Mesodermal cell (in vitro differentiated cells): ENCODE results near the gene IFT27.

Source experiments
- H3K27ac ChIP-seq: 2 replicates; pipeline ENCODE4 v1.7.0; 2013; ENCODE audit warnings: mild to moderate bottlenecking, low read depth, low read length, moderate library complexity; ENCODE audit not compliant: severe bottlenecking
- H3K36me3 ChIP-seq: 2 replicates; pipeline ENCODE4 v1.7.1; 2013; ENCODE audit warnings: mild to moderate bottlenecking, low read length, moderate library complexity; ENCODE audit not compliant: control insufficient read depth, insufficient read depth
- H3K4me1 ChIP-seq: one replicate; pipeline ENCODE4 v1.7.1; 2013; ENCODE audit warnings: mild to moderate bottlenecking, low read length; ENCODE audit not compliant: insufficient read depth, control insufficient read depth, poor library complexity, severe bottlenecking
- H3K4me3 ChIP-seq: 2 replicates; pipeline ENCODE4 v1.7.0; 2013; ENCODE audit warnings: low read length, control low read depth, mild to moderate bottlenecking; ENCODE audit not compliant: insufficient read depth, poor library complexity, severe bottlenecking; ENCODE audit errors: extremely low read depth
- H3K9me3 ChIP-seq: 2 replicates; pipeline ENCODE4 v1.7.1; 2013; ENCODE audit warnings: mild to moderate bottlenecking, low read length, moderate library complexity; ENCODE audit not compliant: control insufficient read depth
- WGBS, 2 experiments: methylation state at CpG; one replicate each; pipeline ENCODE4 v1.1.5; 2013; ENCODE audit warnings: missing lambda C conversion rate in 2 of 2; ENCODE audit not compliant: insufficient coverage in 2 of 2; 5-methylcytosine and 5-hydroxymethylcytosine counted together

Gene IFT27

DNA sequence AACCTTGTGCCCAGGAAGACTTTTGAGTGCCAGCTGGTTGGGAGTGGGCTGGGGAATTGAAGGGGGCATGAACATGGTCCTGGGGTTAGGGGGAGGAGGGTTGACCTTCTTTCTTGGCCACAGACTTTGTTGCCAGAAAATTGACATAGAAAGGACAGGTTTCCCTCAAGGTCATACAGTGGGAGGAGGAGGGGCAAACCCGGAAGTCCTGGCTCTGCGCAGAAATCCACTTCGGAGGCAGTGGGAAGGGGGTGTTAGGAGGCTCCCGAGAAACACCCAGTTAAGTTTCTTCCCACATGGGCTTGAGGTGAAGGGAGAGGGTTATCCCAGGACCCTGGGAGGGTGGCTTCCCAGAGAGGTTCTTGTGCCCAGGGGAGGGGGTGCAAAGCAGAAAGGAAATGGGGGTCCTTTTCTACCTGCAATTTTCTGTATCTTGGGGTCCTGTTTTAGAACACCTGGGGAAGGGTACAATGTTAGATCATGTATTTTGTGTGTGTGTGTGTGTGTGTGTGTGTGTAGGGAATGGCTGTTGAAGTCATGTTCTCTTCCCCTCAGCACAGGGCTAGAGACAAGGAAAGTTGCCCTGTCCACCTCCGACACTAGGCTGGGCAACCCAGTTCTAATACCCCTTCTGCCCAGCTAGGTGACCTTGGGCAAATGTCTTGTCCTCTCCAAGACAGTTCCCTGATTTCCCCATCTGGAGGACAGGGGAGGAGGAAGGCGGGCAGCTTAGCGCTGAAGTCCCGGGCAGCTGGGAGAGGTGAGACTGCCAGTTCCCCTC is 39.8 kb upstream of the IFT27 start:
- H3K4me1 ChIP-seq, result peaks cover 17% of the 10 kb centered on the region
- H3K36me3 ChIP-seq, result no peaks in the 10 kb centered on the region
- no peak overlapping the region for H3K4me3 ChIP-seq
- 45 to 67% methylated on average over 5 to 8 of the region's 8 CpGs for WGBS, 2 experiments
- H3K9me3 ChIP-seq, result no peaks in the 10 kb centered on the region
- no peak overlapping the region for H3K27ac ChIP-seq

DNA sequence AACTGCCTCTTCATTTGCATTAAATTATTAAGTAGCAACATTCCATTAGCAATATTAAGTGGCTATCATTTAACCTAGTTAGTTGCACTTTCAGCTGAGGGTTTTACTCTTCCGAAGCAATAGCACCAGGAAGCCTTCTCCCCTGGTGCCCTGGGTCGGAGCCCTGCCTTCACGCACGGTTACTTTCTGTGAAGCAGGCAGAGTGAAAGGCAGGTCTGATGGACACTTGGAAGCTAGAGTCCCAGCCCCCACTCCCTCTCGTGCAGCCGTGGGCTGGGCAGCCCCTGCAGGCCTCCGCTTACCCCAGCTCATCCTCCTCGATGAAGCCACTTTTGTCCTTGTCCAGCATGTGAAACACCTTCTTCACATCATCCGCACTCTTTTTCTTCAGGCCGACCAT is 38.9 kb upstream of the IFT27 start:
- Histone ChIP-seq H3K36me3 (no peaks in the 10 kb centered on the region), H3K27ac (no peak overlapping the region)
- 62 to 83% methylated on average over 7 of the region's 10 CpGs for WGBS, 2 experiments

DNA sequence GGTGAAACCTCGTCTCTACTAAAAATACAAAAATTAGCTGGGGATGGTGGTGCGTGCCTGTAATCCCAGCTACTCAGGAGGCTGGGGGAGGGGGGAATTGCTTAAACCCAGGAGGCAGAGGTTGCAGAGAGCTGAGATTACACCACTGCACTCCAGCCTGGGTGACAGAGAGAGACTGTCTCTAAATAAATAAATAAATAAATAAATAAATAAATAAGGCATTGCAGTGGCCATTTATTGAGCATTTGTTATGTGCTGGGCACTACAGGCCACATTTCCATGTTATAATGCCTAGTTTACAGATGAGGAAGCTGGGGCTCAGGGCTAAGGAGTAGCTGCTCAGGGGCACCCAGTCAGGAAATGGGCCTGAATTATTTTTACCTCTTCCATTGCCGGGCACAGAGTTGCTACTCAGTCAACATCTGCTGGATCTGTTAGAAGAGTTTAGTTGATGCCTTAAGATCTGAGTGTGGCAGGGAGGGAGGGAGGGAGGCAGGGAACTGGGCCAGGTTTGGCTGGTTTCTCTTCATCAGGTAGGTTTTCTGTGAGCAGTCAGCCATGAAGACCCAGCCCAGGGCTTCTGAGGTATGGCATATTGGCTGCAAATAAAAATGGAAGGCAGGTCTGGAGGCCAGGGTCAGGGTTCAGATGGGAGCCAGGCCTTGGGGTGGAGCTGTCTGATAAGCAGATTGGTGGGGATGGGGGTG is 35.3 kb upstream of the IFT27 start:
- no peak overlapping the region for H3K27ac ChIP-seq
- 75 to 100% methylated on average over 2 of the region's 3 CpGs for WGBS, 2 experiments
- no peak overlapping the region for H3K4me3 ChIP-seq
- no peaks in the 10 kb centered on the region for H3K9me3 ChIP-seq
- H3K36me3 ChIP-seq, result no peaks in the 10 kb centered on the region
- H3K4me1 ChIP-seq, result peaks cover 5% of the 10 kb centered on the region

More for the DNA sequence above, 38.9 kb upstream of the IFT27 start:
- Histone ChIP-seq H3K4me1 (peaks cover 17% of the 10 kb centered on the region), H3K9me3 (no peaks in the 10 kb centered on the region), H3K4me3 (no peak overlapping the region)

DNA sequence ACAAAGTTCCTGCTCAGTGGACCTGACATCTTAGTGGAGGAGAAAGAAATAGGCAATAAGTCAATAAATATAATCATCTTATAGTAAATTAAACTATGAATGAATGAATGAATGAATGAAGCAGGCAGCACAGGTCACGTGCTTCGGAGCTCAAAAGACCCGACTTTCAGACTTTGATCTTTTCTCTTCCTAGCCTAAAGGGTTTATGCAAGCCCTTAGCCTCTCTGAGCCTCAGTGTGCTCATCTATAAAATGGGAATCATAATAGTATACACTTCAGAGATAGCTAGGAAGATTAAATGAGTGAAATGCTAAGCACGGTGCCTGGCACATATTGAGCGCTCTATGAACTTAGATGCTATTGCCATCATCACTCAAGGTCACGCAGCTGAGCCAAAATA is 33.4 kb upstream of the IFT27 start:
- Histone ChIP-seq H3K9me3 (no peaks in the 10 kb centered on the region), H3K27ac (no peak overlapping the region), H3K4me1 (peaks cover 4% of the 10 kb centered on the region), H3K4me3 (no peak overlapping the region), H3K36me3 (no peaks in the 10 kb centered on the region)
- 85 to 100% methylated on average over 3 to 6 of the region's 6 CpGs for WGBS, 2 experiments

DNA sequence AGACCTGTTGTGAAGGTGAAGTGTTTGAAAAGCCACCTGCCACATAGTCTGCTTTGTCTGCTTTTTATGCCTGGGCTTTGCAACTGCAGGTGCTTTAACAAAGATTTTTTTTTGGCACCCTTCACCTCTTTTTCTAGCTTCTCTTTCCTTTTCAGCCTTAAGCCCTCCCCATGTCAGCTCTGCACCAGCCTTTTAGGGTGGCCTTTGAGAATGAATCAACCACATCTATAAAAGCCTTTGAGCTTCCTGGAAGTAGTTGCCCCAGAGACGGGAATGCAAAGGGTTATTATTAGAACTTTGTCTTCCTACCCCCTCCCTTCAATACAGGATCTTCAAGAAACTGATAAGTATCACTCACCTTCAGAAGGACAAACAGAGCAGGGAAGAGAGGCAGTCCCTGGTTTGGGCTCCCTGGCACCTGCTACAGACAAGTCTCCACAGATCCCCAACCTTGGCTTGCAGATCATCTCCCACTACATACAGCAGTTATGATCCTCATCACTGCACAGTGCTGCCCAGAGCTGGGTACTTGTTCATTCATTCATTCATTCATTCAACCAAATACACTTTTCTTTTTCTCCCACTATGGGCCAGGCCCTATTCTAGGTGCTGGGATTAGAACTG is 32.9 kb upstream of the IFT27 start:
- H3K4me3 ChIP-seq, result no peak overlapping the region
- no peaks in the 10 kb centered on the region for H3K36me3 ChIP-seq
- H3K4me1 ChIP-seq, result peaks cover 4% of the 10 kb centered on the region
- H3K9me3 ChIP-seq, result no peaks in the 10 kb centered on the region
- no peak overlapping the region for H3K27ac ChIP-seq
- no CpG with 5 or more reads among the region's 1 CpG for WGBS, 2 experiments

DNA sequence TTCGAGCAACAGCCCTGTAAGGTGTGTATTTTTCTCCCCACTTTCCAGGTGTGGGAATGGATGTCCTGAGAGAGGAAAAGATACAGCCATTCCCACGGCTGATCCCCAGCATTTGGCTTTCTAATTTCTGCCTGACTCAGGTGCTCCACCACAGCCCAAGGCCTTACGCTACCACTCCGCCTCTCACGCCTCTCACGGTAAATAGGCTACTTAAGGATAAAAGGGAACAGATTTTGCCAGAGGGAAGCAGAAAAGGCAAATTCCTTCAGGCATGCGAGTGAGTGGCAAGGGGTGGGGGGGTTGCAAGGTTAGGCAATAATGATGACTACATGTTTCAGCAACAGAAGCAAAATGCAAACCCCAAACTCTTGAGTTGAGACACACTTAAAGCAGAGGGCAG is 31.7 kb upstream of the IFT27 start:
- 64 to 78% methylated on average over 5 of the region's 7 CpGs for WGBS, 2 experiments
- H3K9me3 ChIP-seq, result no peaks in the 10 kb centered on the region
- no peak overlapping the region for H3K27ac ChIP-seq
- no peak overlapping the region for H3K4me3 ChIP-seq
- no peaks in the 10 kb centered on the region for H3K36me3 ChIP-seq
- H3K4me1 ChIP-seq, result peaks cover 4% of the 10 kb centered on the region

DNA sequence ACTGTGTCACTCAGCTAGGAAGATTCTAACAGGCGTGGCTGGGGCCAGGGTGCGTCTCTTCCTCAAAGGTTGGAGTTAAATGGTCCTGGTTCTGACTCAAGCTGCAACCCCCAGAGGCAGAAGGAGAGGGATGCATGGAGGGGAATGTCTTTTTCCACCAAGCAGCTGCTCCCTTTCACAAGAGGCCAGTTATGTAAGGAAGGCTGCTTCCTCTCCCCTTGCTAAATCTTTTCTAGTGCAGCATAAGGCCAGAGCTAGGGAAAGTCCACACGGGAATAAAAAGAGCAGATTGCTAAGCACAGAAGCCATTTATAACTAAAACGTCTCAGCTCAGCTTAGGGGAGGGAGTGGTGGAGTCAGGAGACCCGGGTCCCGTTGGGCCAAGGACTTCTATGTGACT is 30.9 kb upstream of the IFT27 start:
- H3K4me3 ChIP-seq, result no peak overlapping the region
- H3K9me3 ChIP-seq, result no peaks in the 10 kb centered on the region
- no peaks in the 10 kb centered on the region for H3K36me3 ChIP-seq
- H3K4me1 ChIP-seq, result peaks cover 4% of the 10 kb centered on the region
- no peak overlapping the region for H3K27ac ChIP-seq
- WGBS, 2 experiments, result 81 to 89% methylated on average over 5 to 6 of the region's 6 CpGs

DNA sequence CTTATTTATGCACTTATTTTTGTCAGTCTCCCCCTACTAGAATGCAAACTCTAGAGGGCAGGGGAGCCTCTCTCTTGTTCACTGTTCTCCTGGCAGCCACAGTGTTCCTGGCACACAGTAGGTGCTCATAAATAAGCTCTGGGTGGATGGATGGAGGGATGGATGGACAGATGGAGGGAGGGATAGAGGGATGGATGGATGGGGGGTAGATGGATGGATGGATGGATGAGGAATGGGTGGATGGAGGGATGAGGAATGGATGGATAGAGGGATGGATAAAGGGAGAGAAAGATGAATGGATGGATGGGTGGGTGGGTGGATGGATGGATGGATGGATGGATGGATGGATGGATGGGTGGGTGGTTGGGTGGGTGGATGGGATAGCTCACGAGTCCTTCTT is 27.4 kb upstream of the IFT27 start:
- H3K27ac ChIP-seq, result no peak overlapping the region
- no peaks in the 10 kb centered on the region for H3K9me3 ChIP-seq
- WGBS, 2 experiments, result no CpG with 5 or more reads among the region's 1 CpG
- H3K4me3 ChIP-seq, result no peak overlapping the region
- peaks cover 4% of the 10 kb centered on the region for H3K4me1 ChIP-seq
- no peaks in the 10 kb centered on the region for H3K36me3 ChIP-seq

DNA sequence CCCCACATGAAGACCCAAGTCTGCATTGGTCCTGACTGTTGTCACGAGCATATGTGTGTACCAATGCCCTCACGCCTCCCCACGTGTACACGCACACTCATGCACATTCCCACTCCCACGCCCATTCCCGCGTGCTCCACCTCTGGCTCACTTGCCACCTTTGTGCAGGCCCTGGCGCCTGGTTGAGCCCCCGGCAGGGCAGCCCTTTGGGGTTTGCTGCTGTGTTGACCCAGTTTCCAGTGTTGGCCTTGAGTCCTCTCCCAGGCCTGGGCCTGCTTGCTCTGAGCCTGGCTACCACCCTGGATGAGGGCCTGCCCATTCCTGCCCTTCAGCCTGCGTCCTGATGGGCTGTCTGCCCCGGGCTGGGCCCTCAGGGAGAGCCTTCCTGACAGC is 22.8 kb upstream of the IFT27 start:
- Histone ChIP-seq H3K36me3 (no peaks in the 10 kb centered on the region), H3K4me3 (no peak overlapping the region), H3K4me1 (peaks cover 5% of the 10 kb centered on the region), H3K9me3 (no peaks in the 10 kb centered on the region), H3K27ac (no peak overlapping the region)
- WGBS, 2 experiments, result 87 to 96% methylated on average over 9 to 10 of the region's 11 CpGs

DNA sequence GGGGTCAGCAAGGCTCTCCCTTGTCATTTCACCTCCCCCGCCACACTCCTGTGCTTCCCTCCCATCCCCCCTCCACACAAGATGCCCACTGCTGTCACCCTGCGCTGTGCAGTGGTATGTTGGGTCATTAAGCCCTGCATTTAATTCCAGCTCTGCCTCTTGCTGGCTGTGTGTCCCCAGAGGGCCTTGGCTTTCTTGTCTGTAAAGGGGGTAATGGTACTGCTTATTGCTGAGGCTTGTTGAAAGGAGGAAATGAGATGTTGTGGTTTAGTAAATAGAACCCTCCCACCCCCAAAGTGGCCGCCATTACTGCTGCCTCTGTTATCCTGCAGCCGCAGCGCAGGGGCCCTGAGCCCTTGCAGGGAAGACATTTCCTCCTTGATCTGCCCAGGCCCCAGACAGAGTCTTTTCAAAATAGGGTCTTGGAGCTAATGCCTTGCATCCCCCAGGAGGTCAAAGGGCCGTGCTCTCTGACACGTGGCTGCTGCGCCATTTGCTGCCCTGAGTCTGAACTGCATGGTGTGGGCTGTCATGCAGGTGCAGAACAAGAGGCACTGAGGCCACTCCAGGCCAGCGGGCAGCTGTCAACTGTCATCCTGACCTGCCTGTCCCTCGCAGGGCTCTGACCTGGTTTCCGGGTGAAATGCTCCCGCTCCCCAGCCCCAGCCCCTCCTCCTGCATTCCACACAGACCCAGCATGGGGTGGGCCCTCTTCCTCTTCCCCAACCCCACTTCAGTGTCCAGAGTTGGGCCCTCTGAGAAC is 22.2 kb upstream of the IFT27 start:
- 58 to 80% methylated on average over 8 to 9 of the region's 12 CpGs for WGBS, 2 experiments
- Histone ChIP-seq H3K4me1 (peaks cover 5% of the 10 kb centered on the region), H3K4me3 (no peak overlapping the region), H3K36me3 (no peaks in the 10 kb centered on the region), H3K27ac (no peak overlapping the region), H3K9me3 (no peaks in the 10 kb centered on the region)
